ENCODE data around the gene PHF12. TPM values are rescaled to one million over a fixed set of nuclear protein-coding genes. Genes with fewer than 3 reads are reported as not detected.

Gene PHF12
- total RNA-seq, 1 donor from 2014 or later: 69.3 TPM

- no peak overlapping the region for H3K27ac Mint-ChIP-seq
- no peak overlapping the region for H3K4me3 Mint-ChIP-seq
- H3K9me3 Mint-ChIP-seq: no peaks in the 10 kb centered on the region
- peaks cover 13% of the 10 kb centered on the region for H3K36me3 Mint-ChIP-seq
- TF ChIP-seq, protein P1, sequence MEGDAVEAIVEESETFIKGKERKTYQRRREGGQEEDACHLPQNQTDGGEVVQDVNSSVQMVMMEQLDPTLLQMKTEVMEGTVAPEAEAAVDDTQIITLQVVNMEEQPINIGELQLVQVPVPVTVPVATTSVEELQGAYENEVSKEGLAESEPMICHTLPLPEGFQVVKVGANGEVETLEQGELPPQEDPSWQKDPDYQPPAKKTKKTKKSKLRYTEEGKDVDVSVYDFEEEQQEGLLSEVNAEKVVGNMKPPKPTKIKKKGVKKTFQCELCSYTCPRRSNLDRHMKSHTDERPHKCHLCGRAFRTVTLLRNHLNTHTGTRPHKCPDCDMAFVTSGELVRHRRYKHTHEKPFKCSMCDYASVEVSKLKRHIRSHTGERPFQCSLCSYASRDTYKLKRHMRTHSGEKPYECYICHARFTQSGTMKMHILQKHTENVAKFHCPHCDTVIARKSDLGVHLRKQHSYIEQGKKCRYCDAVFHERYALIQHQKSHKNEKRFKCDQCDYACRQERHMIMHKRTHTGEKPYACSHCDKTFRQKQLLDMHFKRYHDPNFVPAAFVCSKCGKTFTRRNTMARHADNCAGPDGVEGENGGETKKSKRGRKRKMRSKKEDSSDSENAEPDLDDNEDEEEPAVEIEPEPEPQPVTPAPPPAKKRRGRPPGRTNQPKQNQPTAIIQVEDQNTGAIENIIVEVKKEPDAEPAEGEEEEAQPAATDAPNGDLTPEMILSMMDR (IDR thresholded peaks at IDR 0.05; ENCODE audit: unreplicated experiment): no peak
- peaks cover 4% of the 10 kb centered on the region for H3K4me1 Mint-ChIP-seq
- no peak for DNase-seq (ENCODE audit: low spot score in 2 of 2, unreplicated experiment in 2 of 2)
- no peaks in the 10 kb centered on the region for H3K27me3 Mint-ChIP-seq (ENCODE audit: low read depth)
Observed at GRCh38 chr17:28874750-28875149, 76.6 kb downstream of the PHF12 start.

DNA sequence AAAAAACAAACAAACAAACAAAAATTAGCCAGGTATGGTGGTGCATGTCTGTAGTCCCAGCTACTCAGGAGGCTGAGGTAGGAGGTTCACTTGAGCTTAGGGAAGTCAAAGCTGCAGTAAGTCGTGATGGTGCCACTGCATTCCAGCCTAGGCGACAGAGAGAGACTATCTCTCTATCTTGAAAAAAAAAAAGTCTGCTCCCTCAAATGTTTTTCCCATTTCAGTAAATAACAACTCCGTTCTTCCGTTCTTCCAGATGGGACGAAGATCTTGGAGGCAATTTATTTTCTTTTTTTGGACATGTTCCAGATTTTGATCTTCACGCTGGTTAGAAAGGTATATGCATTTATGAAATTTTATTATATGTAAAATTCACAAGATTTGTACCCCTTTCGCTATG lies 77.5 kb downstream of the PHF12 start:
- no peaks in the 10 kb centered on the region for H3K27me3 Mint-ChIP-seq (ENCODE audit: low read depth)
- H3K27ac Mint-ChIP-seq: no peak overlapping the region
- peaks cover 10% of the 10 kb centered on the region for H3K36me3 Mint-ChIP-seq
- TF ChIP-seq, protein P1 (IDR thresholded peaks at IDR 0.05; ENCODE audit: unreplicated experiment): no peak
- DNase-seq (ENCODE audit: low spot score in 2 of 2, unreplicated experiment in 2 of 2): no peak
- H3K4me3 Mint-ChIP-seq: no peak overlapping the region
- H3K4me1 Mint-ChIP-seq: peaks cover 4% of the 10 kb centered on the region
- no peaks in the 10 kb centered on the region for H3K9me3 Mint-ChIP-seq

GRCh38 chr17:28871056-28871579 lies 80.2 kb downstream of the PHF12 start:
- TF ChIP-seq, protein P1 (IDR thresholded peaks at IDR 0.05; ENCODE audit: unreplicated experiment): no peak
- Mint-ChIP-seq H3K9me3 (no peaks in the 10 kb centered on the region), H3K4me3 (no peak overlapping the region), H3K36me3 (no peaks in the 10 kb centered on the region), H3K27ac (no peak overlapping the region), H3K4me1 (peaks cover 4% of the 10 kb centered on the region), H3K27me3 (ENCODE audit: low read depth) (no peaks in the 10 kb centered on the region)
- no peak for DNase-seq (ENCODE audit: low spot score in 2 of 2, unreplicated experiment in 2 of 2)

DNA sequence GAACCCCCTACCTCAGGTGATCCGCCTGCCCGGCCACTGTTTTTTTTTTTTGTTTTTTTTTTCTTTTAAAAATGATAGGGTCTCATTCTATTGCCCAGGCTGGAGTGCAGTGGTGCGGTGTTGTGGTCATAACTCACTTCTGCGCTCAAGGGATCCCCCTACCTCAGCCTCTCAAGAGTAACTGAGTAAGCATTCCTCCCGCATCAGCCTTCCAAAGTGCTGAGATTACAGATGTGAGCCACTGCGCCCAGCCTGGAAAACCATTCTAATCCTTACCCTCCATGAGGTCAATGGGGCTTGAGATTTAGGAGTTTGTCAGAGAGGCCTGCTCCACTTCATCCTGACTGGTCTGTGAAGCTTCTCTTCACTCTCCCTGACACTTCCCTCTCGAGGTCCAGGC lies 84.0 kb downstream of the PHF12 start:
- Mint-ChIP-seq H3K9me3 (no peaks in the 10 kb centered on the region), H3K27me3 (ENCODE audit: low read depth) (no peaks in the 10 kb centered on the region), H3K27ac (no peak overlapping the region), H3K36me3 (no peaks in the 10 kb centered on the region), H3K4me1 (no peaks in the 10 kb centered on the region), H3K4me3 (no peak overlapping the region)
- TF ChIP-seq, protein P1 (IDR thresholded peaks at IDR 0.05; ENCODE audit: unreplicated experiment): no peak
- DNase-seq (ENCODE audit: low spot score in 2 of 2, unreplicated experiment in 2 of 2): no peak

GRCh38 chr17:28865946-28866752 lies 85.2 kb downstream of the PHF12 start:
- no peaks in the 10 kb centered on the region for H3K27me3 Mint-ChIP-seq (ENCODE audit: low read depth)
- no peaks in the 10 kb centered on the region for H3K4me1 Mint-ChIP-seq
- no peaks in the 10 kb centered on the region for H3K9me3 Mint-ChIP-seq
- no peak overlapping the region for H3K27ac Mint-ChIP-seq
- H3K36me3 Mint-ChIP-seq: peaks cover 2% of the 10 kb centered on the region
- TF ChIP-seq, protein P1 (IDR thresholded peaks at IDR 0.05; ENCODE audit: unreplicated experiment): no peak
- no peak overlapping the region for H3K4me3 Mint-ChIP-seq
- DNase-seq (ENCODE audit: low spot score in 2 of 2, unreplicated experiment in 2 of 2): no peak

All from mesothelial cell of epicardium (in vitro differentiated cells).